Neural cell (in vitro differentiated cells): Measurements from ENCODE around the gene ANKRD1.

Experiments used
- CTCF ChIP-seq: fragments of 450-650 bp; IDR thresholded peaks from 2 replicates; pipeline ENCODE4 v1.5.1; 2014; ENCODE audit warnings: antibody characterized with exemption, mild to moderate bottlenecking, moderate library complexity; ENCODE audit not compliant: poor library complexity, severe bottlenecking
- EP300 ChIP-seq: fragments of 450-650 bp; conservative IDR thresholded peaks from 2 replicates; pipeline ENCODE4 v1.6.1; 2014; ENCODE audit warnings: antibody characterized with exemption, mild to moderate bottlenecking, moderate library complexity; ENCODE audit not compliant: poor library complexity, severe bottlenecking
- EZH2 ChIP-seq: fragments of 200-600, 300-800 bp; shearing (Covaris generic), sonication (generic); IDR thresholded peaks from 2 replicates; pipeline ENCODE4 v1.6.1; 2014; ENCODE audit warnings: antibody characterized with exemption, low read length, borderline replicate concordance, mild to moderate bottlenecking; ENCODE audit not compliant: insufficient read depth, poor library complexity, severe bottlenecking
- MXI1 ChIP-seq: fragments of 450-650 bp; conservative IDR thresholded peaks from 2 replicates; pipeline ENCODE4 v1.6.1; 2014; ENCODE audit warnings: antibody characterized with exemption, mild to moderate bottlenecking; ENCODE audit not compliant: poor library complexity, severe bottlenecking
- POLR2AphosphoS5 ChIP-seq: IDR thresholded peaks from 2 replicates; pipeline ENCODE4 v1.6.1; 2012
- RAD21 ChIP-seq: fragments of 450-650 bp; conservative IDR thresholded peaks from 2 replicates; pipeline ENCODE4 v1.6.1; 2014; ENCODE audit warnings: antibody characterized with exemption, mild to moderate bottlenecking, moderate library complexity
- REST ChIP-seq: IDR thresholded peaks from 2 replicates; pipeline ENCODE4 v1.6.1; 2012; ENCODE audit warnings: borderline replicate concordance
- SMC3 ChIP-seq: fragments of 450-650 bp; conservative IDR thresholded peaks from 2 replicates; pipeline ENCODE4 v1.6.1; 2014; ENCODE audit warnings: antibody characterized with exemption, mild to moderate bottlenecking, moderate library complexity; ENCODE audit not compliant: poor library complexity
- TAF1 ChIP-seq: IDR thresholded peaks from 2 replicates; pipeline ENCODE4 v1.6.1; 2012; ENCODE audit warnings: low read depth

GRCh38 chr10:90913774-90914420, 7.0 kb downstream of the ANKRD1 start:
- TF ChIP-seq CTCF, result no peak
- no peak for TF ChIP-seq SMC3
- no peak for TF ChIP-seq REST
- TF ChIP-seq POLR2AphosphoS5, result no peak
- no peak for TF ChIP-seq MXI1
- TF ChIP-seq TAF1, result no peak
- TF ChIP-seq EZH2, result no peak
- TF ChIP-seq RAD21, result no peak
- TF ChIP-seq EP300, result no peak
